GM18907 (cell line): ENCODE data around the gene SNN.

Source experiments
- ATAC-seq: cut with Tn5 transposase; IDR thresholded peaks from one replicate; pipeline ENCODE4 v1.9.1; 2021; ENCODE audit warnings: mild to moderate bottlenecking, moderate library complexity; ENCODE audit not compliant: unreplicated experiment

SNN gene

DNA sequence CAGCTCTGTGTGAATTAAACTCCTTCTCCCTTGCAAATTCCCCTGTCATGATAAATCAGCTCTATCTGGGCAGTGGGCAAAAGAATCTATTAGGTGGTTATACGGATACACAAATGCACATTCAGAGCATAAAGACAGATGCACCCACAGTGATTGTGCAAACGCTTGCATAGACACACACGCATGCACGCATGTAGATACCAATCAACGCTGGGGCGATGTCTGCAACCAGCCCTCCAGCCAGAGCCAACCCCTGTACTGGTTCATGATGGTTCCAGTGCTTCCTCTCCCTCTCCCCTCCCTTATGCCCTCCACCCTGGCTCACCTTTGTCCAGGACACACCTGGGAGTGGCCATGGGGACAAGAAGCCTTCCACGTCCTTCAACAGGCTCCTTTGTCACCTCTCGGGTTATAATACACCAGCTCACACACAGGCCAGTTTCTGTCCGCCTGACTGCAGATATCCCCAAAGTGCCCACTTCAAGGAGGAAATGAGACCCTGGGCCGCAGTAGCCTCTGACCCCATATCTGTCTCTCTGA is 33.1 kb upstream of the SNN start:
- no peak for ATAC-seq

GRCh38 chr16:11635679-11636171 is 32.5 kb upstream of the SNN start:
- ATAC-seq = no peak

- ATAC-seq = no peak
These were observed 32.0 kb upstream of the SNN start for GRCh38 chr16:11636172-11636721.

DNA sequence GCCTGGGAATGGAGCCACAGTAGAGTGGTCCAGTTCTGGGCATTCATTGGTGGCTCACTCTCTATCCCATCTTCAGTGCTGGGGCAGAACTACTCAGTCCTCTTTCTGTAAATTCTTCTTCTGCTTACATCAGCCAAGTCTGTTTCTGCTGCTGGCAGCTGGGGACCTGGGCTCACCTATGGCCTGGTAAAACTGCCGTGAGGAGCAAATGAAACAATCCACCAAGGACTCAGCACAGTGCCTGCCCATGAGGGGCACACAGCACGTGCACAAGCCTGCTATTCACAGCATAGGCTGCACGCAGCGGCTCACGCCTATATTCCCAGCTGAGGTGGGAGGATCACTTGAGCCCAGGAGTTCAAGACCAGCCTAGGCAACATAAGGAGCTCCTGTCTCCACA is 30.9 kb upstream of the SNN start:
- ATAC-seq = no peak

DNA sequence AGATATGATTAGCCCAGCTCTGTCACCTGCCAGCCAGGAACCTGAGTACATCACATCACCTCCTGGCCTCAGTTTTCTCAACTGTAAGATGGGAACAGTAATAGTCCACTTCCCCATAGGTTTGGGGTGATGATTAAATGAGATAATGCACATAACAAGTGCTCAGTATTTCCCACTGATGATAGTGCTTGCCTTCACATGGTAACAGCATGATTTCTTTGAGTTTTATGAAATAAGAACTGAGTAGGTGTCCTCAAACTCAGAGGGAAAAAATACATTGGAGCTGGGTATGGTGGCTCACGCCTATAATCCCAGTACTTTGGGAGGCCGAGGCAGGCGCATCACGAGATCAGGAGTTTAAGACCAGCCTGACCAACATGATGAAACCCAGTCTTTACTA is 30.1 kb upstream of the SNN start:
- ATAC-seq = no peak

DNA sequence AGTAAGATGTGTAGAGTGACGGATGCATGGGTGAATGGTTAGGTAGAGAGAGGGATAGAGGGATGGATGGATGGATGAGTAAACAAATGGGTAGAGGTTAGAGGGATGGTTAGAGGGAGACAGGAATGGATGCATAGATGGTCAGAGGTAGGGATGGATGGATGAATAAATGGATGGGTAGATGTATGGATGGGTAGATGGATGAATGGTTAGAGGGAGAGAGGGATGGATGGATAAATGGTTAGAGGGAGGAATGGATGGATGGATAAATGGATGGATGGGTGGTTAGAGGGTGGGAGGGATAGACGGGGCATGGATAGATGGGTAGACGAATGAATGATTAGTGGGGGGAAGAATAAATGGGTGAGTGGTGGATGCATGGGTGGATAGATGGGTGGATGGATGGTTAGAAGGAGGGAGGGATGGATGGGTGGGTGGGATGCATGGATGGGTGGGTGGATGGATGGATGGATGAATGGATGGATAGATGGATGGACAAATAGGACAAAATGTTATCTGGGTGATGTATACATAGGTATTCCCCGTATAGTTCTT is 29.2 kb upstream of the SNN start:
- no peak for ATAC-seq

- no peak for ATAC-seq
These were observed 28.0 kb upstream of the SNN start for GRCh38 chr16:11639925-11640899.

GRCh38 chr16:11640987-11641817 is 27.1 kb upstream of the SNN start:
- ATAC-seq = no peak

GRCh38 chr16:11642765-11643116 is 25.5 kb upstream of the SNN start:
- no peak for ATAC-seq

DNA sequence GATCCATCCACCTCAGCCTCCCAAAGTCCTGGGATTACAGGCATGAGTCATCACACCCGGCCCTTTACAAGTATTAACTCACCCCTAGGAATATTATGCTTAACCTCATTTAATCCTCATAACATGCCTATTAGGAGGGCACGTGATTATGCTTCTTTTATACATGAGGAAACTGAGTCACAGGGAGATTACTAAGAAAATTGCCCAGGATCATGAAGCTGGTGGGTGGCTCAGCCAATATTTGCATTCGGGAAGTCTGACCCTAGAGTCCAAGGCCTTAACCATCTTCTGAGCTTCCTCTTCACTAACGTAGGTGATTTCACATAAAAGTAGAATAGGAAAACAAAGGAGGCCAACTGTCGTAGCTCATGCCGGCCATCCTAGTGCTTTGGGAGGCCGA is 19.0 kb upstream of the SNN start:
- no peak for ATAC-seq

GRCh38 chr16:11650641-11651591 is 17.3 kb upstream of the SNN start:
- ATAC-seq = no peak

GRCh38 chr16:11651796-11652195 is 16.5 kb upstream of the SNN start:
- ATAC-seq = no peak

DNA sequence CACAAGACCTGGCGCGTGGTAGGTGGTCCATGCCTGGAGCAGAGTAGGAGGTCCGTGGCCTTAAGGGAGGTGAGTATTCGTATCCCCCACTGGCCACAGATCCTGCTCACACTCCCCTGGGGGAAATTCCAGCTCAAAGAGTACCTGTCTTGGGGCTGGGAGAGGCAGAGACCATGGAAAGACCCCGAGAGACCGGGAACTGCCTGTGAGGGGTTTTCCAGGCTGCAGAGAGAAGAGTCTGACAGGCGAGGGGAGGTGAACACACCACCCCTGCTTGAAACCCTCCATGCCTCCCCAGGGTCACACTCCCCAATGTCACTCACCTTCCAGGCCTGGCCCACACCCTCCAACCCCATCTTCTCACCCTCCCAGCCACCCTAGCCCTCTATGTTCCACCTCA is 12.6 kb upstream of the SNN start:
- ATAC-seq = no peak

GRCh38 chr16:11657556-11657955 is 10.7 kb upstream of the SNN start:
- no peak for ATAC-seq

DNA sequence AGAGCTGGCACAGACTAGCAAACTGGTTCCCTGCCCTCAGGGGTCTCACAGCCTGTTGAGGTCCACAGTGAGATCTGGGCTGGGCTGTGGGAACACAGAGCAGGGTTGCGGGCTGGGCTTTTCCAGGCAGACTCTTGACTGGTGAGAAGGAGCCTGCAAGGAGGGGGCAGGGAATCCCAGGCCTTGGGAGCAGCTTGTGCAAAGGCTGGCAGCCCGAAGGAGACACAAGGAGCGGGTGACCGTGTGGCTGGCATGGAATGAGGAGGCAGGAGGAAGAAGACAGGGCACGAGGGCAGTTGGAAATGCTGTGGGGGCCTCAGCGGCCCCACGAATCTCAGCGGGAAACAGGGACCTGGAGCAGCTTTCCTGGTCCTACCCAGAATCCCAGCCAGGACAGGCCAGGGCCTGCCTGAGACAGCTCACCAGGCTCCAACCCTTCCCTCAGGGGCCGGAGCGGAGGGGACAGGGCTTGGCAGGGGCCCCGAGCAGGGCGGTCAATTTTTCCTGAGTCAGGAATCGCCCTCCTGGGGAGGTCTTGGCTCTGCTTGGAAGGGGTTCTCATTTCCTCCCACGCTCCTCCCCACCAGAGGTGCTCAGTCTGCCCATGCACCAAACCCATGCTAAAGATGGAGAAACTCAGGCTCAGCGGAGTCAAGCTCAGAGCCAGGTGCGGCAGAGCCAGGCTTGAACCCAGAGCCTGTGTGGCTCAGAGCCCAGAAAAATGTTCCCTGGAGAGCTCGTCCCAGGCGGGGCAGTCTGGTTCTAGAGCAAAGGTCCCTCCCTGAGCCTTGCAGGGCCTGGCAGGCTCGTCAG is 9.2 kb upstream of the SNN start:
- no peak for ATAC-seq

- ATAC-seq = no peak
These were observed 7.7 kb upstream of the SNN start for GRCh38 chr16:11660565-11660964.

- ATAC-seq = no peak
These were observed 5.7 kb upstream of the SNN start for GRCh38 chr16:11662582-11662981.

DNA sequence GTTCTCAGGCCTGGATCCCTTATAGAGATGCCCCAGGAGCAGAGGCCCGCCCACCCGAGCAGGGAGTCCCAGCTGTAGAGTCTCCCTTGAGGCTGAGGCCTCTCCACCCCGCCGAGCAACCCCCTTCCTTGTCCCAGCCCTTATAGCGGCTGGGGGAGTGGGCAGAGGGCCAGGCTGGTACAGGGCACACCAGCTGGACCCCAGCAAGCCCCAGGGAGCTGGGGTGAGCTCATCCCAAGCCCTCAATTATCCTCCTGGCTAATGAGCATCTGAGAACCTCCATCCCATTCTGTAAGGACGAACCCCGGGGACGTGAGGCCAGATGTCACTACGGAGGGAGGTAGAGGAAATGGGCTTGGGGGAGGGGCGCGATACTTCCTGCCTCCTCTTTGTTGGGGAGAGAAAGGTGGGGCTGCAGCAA is 3.2 kb upstream of the SNN start:
- ATAC-seq = no peak
